Astrocyte (in vitro differentiated cells and primary cell): Measurements from ENCODE around the gene PPP1CC.

ENCODE experiments used
- CTCF ChIP-seq: IDR thresholded peaks from 2 replicates; pipeline ENCODE4 v1.5.1; 2011; ENCODE audit warnings: low read depth, mild to moderate bottlenecking, inconsistent platforms, low read length, moderate library complexity; ENCODE audit not compliant: insufficient read depth
- EZH2 ChIP-seq: IDR thresholded peaks from 2 replicates; pipeline ENCODE4 v1.6.1; 2012; ENCODE audit warnings: mild to moderate bottlenecking, low read length, inconsistent platforms; ENCODE audit not compliant: insufficient read depth

GRCh38 chr12:110776410-110776809 is 33.7 kb upstream of the PPP1CC start:
- TF ChIP-seq CTCF, result no peak
- no peak for TF ChIP-seq EZH2
